HTR-8/SVneo (cell line): ENCODE results near the gene MRTFA.
A peak's percentile ranks its signal among the peaks of the same experiment; 100 is the strongest.
"Not testable (repeated sequence)": the region's sequence is repeated elsewhere in the genome, so short reads cannot be mapped to it uniquely, and the experiment has no call there.

Experiments
- DNase-seq: peaks from one replicate; pipeline ENCODE4 v3.0.0; 2011; ENCODE audit warnings: low spot score, mixed read lengths; ENCODE audit not compliant: insufficient read length
- FAIRE-seq: peaks from 2 replicates; lab custom pipeline; 2011; peaks lifted over from hg19 to GRCh38; lab: Jason Lieb, UNC

MRTFA gene

DNA sequence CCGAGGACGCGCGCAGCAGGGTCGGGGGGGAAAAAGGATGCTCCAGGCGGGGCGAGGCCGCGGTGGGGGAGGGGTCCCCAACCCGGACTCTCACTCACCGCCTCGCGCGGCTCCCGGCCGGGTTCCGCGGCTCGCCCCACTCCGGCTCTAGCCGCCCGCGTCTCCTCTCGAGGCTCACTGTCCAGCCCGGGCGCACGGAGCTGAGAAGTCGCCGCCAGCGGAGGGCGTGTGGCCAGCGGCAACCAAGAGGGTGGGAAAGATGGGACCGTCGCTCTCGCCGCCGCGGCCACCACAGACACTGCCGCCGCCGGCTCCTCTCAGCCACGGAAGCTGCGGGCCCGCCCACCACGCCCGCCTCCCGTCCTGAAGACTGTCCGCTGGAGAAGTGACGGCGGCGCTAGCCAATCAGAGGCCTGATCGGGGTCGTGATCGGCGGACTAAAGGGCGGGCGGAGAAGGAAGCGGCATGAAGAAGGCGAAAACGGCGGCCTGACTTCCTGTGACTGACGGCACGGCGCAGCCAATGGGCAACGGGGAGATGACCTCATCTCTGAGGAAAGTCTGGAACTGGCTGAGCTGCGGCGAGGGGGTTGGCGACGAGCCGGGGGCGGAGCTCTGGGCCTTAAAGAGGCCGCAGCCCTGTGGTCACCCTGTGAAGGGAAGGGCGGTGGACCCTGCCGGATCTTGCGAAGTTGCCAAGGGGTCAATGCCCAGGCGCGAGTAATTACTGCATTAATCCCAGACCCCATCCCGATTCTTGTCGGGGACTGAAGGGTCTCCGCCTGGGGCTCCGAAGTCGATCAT, at the start of gene MRTFA:
MRTFA (minus strand) TSS at position 340 of the 803 bp plus-strand sequence.
- FAIRE-seq: peak; percentile 96
- DNase-seq: peak; percentile 94

DNA sequence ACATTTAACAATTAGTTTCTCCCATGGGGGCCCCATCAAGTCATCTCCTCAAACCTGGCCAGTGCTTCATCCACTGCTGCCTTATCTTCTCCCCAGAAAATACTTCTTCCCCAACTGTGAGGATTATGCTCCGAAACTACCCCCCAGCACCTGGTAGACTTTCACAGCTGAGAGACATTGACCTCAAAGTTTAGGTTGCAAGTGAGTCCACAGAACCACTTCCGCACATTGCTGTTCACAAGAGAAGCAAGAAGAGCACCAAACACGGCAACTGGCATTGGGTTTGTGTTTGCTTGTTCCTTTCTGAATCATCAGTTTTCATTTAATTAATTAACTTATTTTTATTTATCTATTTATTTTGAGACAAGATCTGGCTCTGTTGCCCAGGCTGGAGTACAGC, 48.9 kb upstream of the MRTFA start:
- DNase-seq (no peak), FAIRE-seq (no peak)

DNA sequence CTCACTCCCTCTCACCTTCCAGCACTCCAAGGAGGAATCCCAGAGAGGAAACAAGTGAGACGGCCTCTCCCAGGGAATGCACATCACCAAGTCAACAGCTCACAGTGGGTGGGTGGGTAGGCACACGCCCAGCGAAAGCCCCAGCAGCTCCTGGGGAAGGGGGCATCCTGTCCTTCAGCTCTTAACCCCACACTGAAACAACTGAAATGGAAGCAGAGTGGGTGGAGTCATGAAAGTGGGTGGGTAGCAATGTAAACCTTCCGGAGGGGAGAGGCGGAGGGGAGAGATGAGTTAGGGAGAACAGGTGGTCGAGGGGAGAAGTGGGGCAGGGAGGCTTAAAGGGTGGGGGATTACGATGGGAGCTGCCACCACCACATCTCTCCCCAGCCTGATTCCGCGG, 48.2 kb upstream of the MRTFA start:
- DNase-seq (no peak), FAIRE-seq (no peak)

GRCh38 chr22:40681451-40681850, 44.9 kb upstream of the MRTFA start:
- FAIRE-seq: no peak
- DNase-seq: no peak

GRCh38 chr22:40680819-40681183, 44.3 kb upstream of the MRTFA start:
- DNase-seq (no peak), FAIRE-seq (no peak)

DNA sequence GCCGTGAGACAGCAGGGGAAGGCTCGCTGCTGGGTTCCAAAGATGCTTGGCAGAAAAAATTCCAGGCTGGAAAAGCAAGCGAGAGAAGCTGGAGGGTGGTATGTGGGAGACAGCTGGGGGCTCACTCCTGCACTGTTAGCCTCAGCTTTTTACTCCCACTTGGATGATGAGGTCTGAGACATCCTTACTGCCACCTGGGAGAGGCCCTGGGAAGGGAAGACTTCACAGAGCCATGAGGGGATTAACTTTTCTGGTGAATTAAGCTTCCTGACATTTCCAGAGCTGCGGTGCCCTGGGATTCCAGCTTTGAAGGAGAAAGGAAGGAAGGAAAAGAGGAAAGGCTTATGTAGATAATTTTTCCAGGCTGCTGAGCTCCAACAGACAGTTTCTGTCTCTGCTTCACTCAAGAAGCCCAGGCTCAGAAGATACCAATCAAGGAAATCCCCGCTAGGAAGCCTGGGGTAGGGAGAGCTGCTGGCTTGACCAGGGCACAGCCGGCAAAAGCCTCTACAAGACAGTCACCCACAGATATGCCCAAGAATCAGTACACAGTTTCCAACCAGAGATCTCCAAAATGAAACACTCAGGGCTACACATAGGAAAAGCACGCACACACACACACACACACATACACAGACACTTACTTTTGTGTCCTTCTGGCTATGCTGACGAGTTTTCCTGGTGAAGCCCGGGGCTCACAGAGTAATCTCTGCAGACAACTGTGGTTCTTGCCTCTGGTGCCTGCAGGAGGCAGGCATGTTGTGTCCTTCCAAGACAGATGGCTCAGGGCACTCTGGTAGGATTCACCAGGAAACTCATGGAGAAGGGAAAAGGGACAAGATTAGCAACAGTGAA, 43.7 kb upstream of the MRTFA start:
- DNase-seq: no peak
- no peak for FAIRE-seq

DNA sequence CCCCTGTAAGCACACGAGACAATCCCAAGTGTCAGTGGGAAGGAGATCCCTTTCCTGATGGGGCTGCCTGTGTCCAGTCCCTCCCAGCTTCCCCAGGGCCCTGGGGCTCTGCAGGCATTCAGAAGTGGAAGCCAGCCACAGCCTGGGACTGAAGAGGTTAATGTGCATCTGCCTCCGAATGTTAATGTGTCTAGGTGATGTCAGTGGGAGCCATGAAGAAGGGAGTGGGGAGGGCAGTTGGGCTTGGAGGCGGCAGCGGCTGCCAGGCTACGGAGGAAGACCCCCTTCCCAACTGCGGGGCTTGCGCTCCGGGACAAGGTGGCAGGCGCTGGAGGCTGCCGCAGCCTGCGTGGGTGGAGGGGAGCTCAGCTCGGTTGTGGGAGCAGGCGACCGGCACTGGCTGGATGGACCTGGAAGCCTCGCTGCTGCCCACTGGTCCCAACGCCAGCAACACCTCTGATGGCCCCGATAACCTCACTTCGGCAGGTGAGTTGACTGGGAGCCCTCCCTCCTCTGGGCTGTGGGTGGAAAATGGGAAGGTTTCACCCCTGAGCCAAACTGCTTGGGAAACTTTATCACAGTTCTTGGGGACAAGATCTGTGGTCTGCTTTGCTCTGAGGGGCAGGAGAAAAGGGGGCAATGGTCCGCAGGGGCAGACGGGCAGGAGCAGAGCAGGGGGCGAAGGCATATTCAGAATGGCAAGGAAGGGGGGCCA, 42.9 kb upstream of the MRTFA start, which contains the start of gene MCHR1:
MCHR1 (plus strand) TSS at position 236 of the 715 bp plus-strand sequence; CDS start at position 405, 169 bp downstream.
- DNase-seq (no peak), FAIRE-seq (no peak)

DNA sequence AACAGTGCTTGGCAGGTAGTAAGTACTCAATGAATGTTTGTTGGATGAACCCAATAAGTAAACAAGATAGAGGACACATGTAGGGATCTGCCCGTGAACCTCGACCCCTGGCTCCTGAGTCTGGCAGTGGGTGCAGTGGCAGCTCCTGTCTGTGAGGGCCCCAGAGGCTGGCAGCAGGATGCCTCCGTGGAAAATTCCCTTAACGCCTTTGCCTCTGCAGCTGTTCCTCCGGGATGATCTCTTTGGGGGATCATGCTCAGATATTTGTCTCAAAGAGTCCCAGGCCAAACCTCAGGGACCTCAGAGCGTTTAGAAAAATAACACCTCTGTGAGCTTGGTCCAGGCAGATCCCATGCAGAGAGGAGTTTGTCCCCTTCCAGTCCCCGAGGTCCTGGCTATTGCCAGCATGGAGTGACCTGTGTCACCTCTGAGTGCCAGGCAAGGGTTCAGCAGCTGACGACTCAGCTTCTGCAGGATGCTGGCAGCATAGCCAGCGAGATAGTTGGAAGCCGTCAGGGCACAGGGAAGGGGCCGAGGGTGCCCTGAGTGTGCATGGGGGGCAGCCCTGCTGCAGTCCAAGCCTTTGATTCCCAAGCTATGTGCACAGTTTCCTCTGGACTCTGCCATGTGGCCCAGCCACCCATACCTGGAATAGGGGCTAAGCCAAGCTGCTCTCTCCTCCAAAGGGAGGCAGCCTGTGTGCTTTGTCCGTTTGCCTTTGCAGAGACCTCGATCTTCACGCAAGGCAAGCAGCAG, 42.2 kb upstream of the MRTFA start:
- FAIRE-seq (no peak), DNase-seq (no peak)

GRCh38 chr22:40676644-40677043, 40.1 kb upstream of the MRTFA start:
- FAIRE-seq (no peak), DNase-seq (no peak)

DNA sequence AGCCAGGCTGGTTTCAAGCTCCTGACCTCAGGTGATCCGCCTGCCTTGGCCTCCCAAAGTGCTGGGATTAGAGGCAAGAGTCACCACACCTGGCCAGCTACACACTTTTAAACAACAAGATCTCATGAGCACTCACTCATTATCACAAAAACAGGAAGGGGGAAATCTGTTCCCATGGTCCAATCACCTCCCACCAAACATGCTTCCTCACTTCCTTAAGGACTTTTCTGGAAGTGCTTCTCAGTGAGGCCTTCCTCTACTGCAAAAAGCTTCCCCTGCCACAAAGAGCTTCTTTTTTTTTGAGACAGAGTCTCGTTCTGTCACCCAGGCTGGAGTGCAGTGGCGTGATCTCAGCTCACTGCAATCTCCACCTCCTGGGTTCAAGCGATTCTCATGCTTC, 39.6 kb upstream of the MRTFA start:
- DNase-seq, FAIRE-seq: not testable (repeated sequence)

DNA sequence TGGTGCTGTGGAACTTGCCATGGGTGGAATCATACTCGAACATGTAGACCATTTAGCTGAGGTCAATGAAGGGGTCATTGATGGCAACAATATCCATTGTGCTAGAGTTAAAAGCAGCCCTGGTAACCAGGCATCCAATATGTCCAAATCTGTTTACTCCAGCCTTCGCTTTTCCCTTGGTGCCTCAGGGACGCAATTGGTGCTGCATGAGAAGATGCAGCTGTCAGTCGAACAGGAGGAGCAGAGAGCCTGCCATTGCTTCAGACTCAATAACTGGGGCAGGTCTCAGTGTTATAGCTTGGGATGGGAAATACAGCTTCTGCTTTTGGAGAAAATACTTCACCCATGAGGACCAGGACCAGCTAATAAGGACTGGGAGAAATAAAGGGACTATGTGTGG, 37.8 kb upstream of the MRTFA start:
- DNase-seq: no peak
- FAIRE-seq: no peak

DNA sequence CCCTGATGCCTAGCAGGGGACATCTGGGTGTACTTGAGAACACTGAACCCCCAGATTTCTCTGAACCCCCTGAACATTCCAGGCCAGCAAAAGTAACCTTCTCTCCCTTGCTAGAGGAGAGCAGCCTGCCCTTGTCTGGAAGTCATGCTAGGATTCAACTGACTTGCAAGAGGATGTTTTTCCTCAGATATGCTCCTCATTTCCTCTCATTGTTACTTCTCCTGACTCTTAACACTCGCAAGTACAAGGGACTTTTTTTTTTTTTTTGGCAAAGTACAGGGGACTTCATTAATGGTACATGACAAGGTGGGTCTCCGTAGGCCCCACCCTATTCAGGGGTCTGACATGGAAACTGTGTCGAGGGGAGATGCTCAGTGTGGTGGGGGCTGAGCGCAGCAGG, 36.5 kb upstream of the MRTFA start:
- no peak for FAIRE-seq
- DNase-seq: no peak

DNA sequence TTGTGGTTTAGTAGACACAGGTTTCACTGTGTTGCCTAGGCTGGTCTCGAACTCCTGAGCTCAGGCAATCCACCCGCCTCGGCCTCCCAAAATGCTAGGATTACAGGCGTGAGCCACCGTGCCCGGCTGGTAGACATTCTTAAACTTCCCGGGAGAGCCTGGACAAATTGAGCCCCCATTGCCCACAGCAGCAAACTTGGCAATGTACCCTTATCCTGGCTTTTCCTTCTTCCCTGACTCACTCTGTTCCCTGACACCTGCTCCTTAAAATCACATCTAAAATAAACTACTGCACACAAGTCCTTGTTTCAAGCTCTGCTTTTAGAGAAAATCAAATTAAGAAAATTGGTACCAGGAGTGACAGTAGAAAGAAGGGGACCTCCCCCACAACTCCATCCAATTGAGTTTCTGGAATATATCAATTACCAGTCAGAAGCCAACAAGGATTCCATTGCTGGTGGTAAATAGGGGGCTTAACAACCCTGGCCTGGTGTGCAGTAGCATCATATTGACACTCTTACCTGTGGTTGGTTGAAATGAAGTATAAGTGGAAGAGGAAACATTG, 35.4 kb upstream of the MRTFA start:
- FAIRE-seq: no peak

GRCh38 chr22:40671369-40671768, 34.9 kb upstream of the MRTFA start:
- FAIRE-seq (no peak), DNase-seq (no peak)

More for the DNA sequence above, 35.4 kb upstream of the MRTFA start:
- no peak for DNase-seq

DNA sequence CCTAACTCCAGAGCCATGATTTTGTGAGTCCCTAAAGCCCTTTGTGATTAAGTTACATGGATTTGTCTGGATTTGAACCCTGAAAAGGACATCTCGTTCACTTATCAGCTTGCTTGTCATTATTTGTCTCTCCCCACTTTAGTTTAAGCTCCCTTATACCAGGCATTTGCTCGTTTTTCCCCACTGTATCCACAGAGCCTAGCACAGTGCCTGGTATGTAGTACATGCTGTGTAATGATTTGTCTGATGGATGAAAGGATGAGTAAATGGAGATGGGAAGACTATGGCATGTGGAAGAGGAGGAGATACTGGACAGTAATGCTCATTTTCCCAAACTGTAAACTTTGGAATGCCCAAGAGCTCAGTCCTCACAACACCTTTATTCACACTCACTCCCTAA, 33.5 kb upstream of the MRTFA start:
- DNase-seq (no peak), FAIRE-seq (no peak)

- peak; percentile 23 for FAIRE-seq
- peak; percentile 72 for DNase-seq
These were observed 32.3 kb upstream of the MRTFA start for GRCh38 chr22:40668611-40669411.

DNA sequence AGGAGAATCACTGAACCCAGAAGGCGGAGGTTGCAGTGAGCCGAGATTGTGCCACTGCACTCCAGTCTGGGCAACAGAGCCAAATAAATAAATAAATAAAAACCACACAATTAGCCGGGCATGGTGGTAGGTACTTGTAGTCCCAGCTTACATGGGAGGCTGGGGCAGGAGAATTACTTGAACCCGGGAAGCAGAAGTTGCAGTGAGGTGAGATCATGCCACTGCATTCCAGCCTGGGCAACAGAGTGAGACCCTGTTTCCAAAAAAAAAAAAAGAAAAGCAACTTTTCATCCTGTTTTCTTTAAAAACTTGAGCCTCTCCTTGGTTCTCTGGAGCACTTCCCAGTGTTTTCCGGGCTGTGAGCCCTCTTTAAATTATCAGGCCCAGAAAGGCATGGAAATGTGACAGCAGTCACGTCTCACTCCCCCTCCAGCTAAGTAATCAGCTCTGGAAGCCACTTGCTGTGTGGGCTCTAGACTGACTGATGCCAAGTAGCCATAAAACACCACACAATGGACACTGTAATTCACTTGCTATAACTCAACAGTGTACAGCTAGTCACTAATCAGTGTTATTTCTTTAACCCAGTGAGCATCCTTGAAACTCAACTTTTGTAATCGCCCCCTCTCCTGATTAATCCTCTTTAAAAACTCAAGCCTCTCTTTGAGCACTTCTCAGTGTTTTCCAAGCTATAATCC, 29.8 kb upstream of the MRTFA start:
- FAIRE-seq: no peak
- DNase-seq: no peak

- DNase-seq (no peak), FAIRE-seq (no peak)
These were observed 28.8 kb upstream of the MRTFA start for GRCh38 chr22:40665312-40665711.
